HG02642 (cell line): ENCODE results near the gene ZNF511.

Experiments used
- ATAC-seq: cut with Tn5 transposase; IDR thresholded peaks from one replicate; pipeline ENCODE4 v1.9.1; 2021; ENCODE audit warnings: mild to moderate bottlenecking; ENCODE audit not compliant: unreplicated experiment, poor library complexity

ZNF511 gene

GRCh38 chr10:133349160-133349568, 40.5 kb downstream of the ZNF511 start:
- ATAC-seq, result no peak

GRCh38 chr10:133349577-133350011, 40.9 kb downstream of the ZNF511 start:
- ATAC-seq, result no peak

GRCh38 chr10:133350283-133350949, 41.7 kb downstream of the ZNF511 start:
- no peak for ATAC-seq

GRCh38 chr10:133350950-133351329, 42.2 kb downstream of the ZNF511 start:
- ATAC-seq, result no peak

- ATAC-seq, result no peak
Measured at GRCh38 chr10:133351408-133352318, 42.9 kb downstream of the ZNF511 start.

- ATAC-seq, result no peak
Measured at GRCh38 chr10:133353202-133353959, 44.7 kb downstream of the ZNF511 start.

- ATAC-seq, result no peak
Measured at GRCh38 chr10:133353988-133354605, 45.4 kb downstream of the ZNF511 start.

GRCh38 chr10:133354672-133355240, 46.0 kb downstream of the ZNF511 start:
- no peak for ATAC-seq

- ATAC-seq, result no peak
Measured at GRCh38 chr10:133355266-133355665, 46.6 kb downstream of the ZNF511 start.

GRCh38 chr10:133355991-133356390, 47.3 kb downstream of the ZNF511 start:
- ATAC-seq, result no peak

- no peak for ATAC-seq
Measured at GRCh38 chr10:133356549-133357284, 48.0 kb downstream of the ZNF511 start.

- ATAC-seq, result peak; percentile 73
Measured at GRCh38 chr10:133357285-133358161, 48.8 kb downstream of the ZNF511 start, which contains the start of gene FUOM. TSS of gene FUOM (minus strand) at chr10:133358019. CDS start at chr10:133358007, 12 bp downstream.

GRCh38 chr10:133358162-133358924, 49.6 kb downstream of the ZNF511 start:
- ATAC-seq, result no peak

- ATAC-seq, result no peak
Measured at GRCh38 chr10:133358925-133359310, 50.2 kb downstream of the ZNF511 start.

GRCh38 chr10:133359554-133359971, 50.8 kb downstream of the ZNF511 start:
- no peak for ATAC-seq

- ATAC-seq, result no peak
Measured at GRCh38 chr10:133359972-133360610, 51.4 kb downstream of the ZNF511 start.

GRCh38 chr10:133361227-133361626, 52.5 kb downstream of the ZNF511 start:
- ATAC-seq, result no peak
